ENCODE results near the gene FXYD5.
"Not testable (repeated sequence)": the region's sequence is repeated elsewhere in the genome, so short reads cannot be mapped to it uniquely, and the experiment has no call there.

The FXYD5 gene

DNA sequence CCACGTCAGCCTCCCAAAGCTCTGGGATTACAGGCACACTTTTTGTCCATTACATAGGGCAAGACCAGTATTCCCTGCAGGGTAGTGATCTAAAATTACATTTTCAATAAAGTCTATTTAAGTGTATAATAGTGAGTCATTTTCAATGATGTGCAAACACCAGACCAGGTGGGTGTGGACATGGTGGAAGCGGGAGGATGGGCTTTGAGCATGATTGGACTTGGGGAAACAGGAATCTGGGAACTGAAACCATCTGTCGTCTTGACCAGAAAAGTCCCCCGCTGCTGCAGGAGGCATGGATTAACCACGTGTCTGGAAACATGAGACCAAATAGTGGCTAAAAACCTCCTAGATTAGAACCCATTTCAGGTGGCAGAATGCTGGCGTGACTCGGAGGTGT lies 34.0 kb upstream of the FXYD5 start:
- DNase-seq, result no peak

DNA sequence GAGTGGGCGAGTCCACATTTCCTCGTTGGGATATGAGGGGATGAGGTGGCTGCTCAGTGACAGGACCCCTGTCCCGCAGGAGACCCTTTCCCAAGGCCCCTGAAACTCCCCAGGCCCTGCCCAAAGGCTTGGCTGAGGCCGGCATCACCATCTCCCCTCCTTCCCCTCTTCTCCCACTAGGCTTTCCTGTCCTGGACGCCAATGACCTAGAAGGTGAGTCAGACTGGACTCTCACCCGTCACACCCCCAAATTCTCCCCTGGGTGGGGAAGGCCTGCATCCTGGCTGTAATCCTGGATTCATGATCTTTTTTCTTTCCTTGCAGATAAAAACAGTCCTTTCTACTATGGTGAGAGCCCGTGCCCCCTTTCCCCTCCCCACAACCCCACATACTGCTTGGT lies 33.6 kb upstream of the FXYD5 start:
- DNase-seq, result peak; percentile 27

DNA sequence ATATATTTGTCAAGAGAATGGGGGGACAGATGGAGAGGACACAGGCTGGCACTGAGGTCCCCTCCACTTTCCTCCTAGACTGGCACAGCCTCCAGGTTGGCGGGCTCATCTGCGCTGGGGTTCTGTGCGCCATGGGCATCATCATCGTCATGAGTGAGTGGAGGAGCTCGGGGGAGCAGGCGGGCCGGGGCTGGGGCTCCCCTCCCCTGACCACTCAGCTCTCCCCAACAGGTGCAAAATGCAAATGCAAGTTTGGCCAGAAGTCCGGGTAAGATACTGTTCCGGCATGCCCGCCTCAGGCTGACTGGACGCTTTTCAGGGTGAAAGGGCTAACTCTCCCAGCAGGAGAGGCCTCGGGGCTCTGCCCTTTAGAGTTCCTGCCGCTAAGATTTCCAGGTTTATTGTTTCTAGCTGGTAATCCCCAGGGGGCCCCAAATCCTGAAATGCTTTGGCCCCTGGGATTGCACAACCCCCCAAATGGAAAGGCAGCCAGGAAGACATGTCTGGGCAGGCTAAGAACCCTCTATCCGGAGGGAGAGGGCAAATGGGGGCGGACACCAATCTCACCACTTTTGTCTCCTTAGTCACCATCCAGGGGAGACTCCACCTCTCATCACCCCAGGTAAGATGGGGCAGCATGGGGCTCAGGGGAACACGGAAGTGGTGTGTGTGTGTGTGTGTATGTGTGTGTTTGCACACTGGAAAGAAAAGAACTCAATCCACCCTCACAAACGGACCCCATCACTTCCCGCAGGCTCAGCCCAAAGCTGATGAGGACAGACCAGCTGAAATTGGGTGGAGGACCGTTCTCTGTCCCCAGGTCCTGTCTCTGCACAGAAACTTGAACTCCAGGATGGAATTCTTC lies 31.6 kb upstream of the FXYD5 start:
- DNase-seq, result no peak

DNA sequence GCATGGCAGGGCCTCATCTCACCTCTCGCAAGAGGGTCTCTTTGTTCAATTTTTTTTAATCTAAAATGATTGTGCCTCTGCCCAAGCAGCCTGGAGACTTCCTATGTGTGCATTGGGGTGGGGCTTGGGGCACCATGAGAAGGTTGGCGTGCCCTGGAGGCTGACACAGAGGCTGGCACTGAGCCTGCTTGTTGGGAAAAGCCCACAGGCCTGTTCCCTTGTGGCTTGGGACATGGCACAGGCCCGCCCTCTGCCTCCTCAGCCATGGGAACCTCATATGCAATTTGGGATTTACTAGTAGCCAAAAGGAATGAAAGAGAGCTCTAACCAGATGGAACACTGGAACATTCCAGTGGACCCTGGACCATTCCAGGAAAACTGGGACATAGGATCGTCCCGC lies 31.0 kb upstream of the FXYD5 start:
- no peak for DNase-seq

DNA sequence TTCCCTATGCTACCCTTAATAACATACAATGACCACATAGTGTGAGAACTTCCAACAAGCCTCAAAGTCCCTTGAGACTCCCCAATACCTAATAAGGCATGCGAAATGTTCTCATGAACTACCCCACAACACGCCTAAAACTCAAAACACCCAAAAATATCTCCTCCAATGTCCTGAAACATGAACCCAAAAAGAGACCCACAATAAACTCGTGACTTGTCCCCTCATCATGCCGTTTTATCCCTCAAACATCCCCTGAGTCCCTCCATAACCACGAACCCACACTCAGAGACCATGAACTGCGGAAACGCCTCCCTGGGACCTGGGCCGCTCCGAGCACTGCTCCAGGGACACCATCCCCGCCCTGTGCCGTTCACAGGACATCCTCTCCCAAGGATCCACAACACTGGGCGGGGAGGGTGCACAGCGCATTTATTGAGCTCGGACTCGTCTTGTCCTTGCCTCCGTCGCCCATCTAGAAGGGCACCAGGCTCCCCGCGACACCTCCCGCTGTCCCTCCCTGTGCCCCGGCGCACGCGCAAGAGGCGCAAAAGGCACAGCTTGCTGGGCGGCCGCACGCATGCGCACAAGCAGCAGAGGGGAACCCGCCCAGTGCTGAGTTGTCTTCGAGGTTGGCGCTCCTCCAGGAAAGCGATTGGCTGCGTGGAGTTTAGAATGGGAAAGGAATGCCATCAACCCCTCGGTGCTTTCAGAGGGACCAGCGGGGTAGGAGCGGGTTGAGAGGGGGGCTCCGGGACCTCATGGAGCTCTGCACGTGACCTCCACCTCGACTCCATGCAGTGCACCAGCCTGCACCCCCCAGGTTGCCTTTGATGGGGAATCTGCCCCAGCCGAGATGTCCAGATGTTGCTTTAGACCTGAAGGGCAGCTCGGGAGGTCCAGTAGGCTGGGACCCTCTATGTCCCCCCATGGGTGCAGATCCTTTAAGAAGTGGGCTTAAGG lies 30.2 kb upstream of the FXYD5 start:
- DNase-seq, result peak; percentile 82

DNA sequence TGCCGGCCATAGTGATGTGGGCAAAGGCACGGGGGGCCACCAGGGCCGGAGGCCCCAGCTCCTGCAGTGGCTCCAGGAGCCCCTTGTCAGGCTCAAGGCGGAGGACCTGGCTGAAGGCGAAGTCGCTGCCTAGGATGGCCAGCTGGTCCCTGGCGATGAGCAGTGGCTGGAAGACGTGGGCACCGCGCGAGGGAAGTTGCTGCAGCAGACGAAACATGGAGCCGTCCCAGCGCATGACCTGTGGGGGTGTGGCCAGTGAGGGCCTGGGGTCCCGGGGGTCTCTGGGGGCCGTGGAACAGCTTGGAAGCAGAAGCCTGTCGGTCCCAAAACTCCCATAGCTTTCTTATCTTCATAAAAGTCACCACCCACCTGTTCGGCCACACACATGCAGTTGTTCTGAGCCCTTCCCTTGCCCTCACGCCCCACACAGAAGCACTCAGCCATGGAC lies 29.2 kb upstream of the FXYD5 start:
- no peak for DNase-seq

DNA sequence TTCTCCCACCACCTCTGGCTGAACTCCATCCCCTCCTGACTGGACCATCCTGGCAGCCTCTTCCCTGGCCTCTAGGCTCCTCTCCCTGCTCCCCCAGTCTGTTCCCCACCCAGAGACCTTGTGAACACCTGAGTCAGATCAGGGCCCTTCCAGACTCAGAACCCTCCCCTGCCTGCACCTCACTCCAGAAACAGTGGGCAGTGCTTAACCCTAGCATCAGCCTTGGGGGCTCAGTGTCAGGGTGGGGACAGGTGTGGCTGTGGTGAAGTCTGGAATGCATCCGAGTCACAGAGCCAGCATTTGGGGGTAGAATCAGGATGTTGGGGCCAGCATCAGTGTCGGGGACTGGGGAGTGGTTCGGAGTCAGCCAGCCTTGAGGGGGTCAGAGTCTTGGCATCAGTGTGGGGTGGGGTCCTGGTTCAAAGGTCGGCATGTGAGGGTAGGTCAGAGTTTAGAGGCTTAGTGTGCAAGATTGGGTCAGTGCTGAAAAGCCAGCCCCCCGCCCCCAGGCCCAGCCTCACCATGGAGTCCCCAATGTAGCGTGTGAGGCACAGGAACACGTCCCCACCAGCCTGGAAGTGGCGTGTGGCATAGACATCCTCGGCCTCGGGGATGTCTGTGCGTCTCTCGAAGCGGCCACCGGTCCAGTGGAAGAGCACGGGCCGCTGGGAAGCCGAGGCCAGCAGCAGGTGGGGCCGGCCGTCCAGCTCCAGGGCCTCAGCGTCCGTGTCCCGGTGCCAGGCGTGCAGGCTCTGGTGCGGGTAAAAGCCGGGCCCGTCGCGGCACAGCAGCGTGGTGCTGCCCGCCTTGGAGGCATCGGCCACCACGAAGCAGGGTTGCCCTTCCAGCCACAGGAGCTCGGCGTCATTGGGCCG lies 28.5 kb upstream of the FXYD5 start:
- no peak for DNase-seq

DNA sequence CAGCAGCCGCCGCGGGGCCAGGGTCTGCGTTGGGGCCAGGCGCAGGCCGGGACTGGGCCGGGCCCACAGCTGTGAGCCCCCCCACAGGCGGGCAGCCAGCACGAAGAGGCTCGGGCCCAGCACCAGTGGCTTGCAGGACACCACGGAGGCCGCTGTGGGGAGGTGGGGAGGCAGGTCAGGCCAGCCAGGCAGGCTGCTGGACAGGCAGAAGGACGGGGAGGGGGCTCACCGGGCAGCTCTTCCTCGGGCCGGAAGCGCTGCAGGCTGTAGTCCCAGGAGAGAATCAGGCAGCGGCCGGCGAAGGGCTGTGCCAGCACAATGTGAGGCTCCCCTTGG lies 27.9 kb upstream of the FXYD5 start:
- no peak for DNase-seq

DNA sequence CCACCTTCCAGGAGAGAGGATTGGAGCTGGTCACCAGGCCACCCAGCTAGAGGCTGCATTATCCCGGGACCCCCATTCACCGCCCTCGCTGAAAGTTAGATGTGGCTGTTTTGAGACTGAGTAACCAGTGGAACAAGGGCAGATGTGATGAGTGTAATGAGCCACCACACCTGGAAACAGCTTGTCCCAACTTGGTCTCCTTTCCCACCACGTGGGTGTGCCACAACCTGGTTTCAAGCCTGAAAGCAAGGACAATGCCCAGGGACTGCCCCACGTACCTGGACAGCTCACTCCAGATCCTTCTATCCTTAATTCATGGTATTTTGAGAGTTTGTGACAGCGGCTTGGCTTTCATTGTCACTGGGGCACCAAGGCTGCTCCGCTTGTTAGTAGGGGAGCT lies 26.7 kb upstream of the FXYD5 start:
- no peak for DNase-seq

DNA sequence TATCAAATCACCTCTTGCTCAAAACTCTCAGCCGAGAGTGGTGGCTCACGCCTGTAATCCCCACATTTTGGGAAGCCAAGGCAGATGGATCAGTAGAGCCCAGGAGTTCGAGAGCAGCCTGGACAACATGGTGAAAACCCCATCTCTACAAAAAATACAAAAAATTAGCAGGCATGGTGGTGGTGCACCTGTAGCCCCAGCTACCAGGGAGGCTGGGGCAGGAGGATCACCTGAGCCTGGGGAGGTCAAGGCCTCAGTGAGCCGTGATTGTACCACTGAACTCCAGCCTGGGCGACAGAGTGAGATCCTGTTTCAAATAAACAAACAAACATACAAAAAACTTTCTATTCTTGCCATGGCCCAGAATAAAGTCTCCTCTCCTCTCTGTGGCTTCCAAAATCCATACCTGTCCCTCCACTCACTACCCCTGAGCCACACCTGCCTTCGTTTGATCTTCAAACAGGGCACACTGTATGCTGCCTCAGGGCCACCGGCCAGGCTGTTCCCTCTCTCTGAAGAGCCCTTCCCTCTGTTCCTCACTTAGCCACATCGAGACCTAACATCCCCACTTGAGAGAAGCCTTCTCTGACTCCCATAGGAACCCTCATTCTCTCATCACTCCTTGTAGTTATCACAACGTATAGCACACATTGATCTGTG lies 26.0 kb upstream of the FXYD5 start:
- DNase-seq, result no peak

DNA sequence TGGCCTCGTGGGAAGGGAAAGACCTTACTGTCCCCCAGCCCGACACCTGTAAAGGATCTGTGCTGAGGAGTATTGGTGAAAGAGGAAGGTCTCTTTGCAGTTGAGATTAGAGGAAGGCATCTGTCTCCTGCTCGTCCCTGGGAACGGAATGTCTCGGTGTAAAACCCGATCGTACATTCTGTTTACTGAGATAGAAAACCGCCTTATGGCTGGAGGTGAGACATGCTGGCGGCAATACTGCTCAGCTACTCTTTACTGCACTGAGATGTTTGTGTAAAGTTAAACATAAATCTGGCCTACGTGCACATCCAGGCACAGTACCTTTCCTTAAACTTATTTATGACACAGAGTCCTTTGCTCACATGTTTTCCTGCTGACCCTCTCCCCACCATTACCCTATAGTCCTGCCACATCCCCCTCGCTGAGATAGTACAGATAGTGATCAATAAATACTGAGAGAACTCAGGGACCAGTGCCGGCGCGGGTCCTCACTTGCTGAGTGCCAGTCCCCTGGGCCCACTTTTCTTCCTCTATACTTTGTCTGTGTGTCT lies 24.7 kb upstream of the FXYD5 start:
- not testable (repeated sequence) for DNase-seq

DNA sequence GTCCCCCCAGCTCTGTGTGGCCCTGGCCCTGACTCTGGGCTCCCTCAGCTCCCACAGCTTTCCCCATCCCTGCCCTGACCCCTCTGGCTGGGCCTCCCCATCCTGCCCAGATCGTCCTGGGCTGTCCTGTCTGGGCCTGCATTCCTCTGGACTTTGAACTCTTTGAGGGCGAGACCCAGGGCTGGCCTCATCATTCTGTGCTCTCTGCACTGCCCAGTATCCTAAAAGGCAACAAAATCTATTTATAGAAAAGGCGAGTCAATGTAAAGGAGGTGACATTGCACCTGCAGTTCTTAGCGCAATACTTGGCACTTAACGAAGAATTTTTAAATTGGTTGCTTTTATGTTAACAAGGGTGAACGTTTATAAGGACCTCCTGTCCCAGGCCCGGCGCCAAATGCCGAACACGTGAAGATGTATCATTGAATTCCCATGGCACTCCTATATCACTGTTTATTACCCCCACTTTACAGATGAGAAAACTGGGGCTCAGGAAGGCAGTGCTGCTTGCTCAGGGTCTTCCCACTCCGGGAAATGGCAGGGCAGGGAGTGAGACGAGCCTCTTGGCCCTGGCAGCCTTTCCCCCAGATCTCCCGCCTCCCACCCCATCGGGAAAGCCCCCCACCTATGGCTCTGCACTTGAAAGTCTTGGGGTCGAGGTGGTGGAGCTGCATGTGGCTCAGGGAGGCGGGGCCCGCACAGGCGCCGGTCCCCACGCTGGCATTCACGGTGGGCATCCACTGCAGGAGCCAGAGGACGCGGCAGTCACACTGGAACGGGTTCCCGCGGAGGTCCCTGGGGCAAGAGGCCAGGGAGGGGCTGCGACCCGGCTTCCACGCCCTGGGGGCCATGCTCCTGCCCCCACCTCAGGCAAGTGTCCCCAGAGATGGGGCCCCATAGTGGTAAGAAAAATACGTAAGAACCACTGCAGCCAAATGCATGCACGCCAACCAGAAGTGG lies 23.5 kb upstream of the FXYD5 start:
- DNase-seq, result no peak

DNA sequence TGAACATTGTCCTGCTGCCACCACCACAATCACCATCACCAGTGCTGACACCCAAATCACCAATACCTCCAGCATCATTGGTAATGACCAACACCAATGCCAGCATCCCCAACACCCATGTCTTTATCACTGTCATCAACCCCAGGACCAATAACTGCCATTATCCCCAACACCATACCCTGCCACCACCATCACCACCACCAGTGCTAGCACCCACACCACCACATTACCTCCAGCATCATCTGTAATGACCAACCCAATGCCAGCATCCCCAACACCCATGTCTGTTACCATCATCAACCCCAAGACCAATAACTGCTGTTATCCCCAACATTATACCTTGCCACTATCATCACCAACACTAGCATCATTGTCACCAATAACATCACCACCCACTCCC lies 22.3 kb upstream of the FXYD5 start:
- no peak for DNase-seq

DNA sequence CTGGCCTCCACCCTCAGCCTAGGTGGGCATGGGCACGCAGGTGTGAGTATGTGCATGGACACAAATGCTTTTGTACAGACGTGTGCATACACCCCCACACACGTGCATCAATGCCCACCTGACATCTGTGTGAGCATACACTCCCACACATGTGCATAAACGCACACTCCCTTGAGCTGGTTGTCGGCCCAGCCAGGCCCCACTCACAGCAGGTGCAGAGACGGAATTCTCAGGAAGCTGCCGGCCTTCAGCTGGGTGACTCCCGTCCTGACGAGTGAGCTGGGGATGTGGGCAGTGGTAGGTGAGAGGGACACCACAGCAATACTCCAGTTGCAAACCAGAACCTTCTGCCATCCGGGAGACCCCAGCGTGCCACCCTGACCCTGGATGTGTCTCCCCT lies 20.7 kb upstream of the FXYD5 start:
- no peak for DNase-seq

DNA sequence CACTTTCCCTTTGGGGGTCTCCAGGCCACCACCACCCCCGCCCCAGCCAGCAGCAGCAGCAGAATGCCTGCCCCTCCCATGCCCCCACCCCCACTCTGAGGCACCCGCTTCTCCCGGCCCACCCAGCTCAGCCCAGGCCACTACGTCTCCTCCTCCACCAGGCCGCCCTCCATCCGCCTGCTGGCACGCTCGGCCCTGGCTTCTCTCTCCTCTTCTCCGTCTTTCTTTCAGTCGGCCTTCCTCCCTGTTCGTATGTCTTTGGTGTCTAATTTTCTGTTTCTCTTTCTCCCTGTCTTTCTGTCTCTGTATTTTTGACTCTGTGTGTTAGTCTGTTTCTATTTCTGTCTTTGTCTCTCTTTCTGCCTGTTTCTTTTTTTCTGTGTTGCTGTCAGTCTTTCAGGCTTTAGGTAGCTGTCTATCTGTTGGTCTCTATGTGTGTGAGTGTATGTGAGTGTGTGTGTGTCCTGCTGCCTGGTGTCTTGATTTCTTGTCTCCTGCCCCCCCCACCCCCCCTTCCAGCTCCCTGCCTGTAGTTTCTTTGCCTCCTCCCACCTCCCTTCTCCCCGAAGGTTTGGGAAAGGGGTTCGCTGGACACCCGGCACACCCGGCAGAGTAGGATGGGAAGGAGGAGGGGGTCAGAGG lies 19.8 kb upstream of the FXYD5 start, which contains the start of gene LGI4:
Gene LGI4, minus strand, starts transcription at position 459 of the 642 bp plus-strand sequence. Its CDS starts 379 bp downstream, at position 80.
- DNase-seq, result no peak

DNA sequence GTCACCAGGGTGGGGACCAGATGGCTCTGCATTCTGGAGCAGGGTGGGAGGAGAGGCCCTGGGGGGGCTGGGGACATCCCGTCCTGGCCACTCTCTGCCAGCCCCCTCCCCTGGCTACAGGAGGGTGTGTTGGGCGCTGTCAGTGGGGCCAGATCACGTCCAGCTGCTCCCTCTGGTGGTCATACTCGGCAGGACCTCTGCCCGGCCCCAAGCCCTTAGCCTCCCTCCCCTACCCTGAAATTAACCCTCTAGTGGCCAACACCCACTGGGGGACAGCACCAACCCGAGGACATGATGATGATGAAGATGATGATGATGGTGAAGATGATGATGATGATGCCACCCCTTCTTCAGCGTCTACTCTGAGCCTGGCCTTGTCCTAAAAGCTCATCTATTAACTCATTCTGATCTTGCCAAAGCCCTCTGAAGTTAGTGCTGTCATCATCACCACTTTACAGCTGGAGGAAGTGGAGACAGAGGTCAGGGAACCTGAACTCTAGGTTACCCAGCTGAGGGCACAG lies 19.1 kb upstream of the FXYD5 start:
- DNase-seq, result peak; percentile 30

DNA sequence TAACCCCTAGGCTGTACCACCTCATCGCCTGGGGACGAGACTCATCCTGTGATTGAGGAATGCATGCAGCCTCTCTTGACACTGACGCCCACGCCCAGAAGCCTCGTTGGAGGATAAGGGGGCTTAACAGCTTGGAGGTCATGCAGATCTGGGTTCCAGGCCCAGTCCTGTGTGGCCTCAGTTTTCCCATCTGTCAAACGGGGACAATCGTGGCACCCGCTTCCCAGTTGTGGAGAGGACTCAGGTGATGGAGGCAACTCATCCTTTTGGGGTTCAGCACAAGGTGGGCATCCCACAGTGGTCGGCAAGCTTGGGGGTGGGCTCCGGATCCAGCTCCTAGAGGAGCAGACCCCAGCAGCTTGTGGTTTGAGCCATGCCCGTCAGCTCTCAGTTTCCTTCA lies 18.3 kb upstream of the FXYD5 start:
- DNase-seq, result no peak

DNA sequence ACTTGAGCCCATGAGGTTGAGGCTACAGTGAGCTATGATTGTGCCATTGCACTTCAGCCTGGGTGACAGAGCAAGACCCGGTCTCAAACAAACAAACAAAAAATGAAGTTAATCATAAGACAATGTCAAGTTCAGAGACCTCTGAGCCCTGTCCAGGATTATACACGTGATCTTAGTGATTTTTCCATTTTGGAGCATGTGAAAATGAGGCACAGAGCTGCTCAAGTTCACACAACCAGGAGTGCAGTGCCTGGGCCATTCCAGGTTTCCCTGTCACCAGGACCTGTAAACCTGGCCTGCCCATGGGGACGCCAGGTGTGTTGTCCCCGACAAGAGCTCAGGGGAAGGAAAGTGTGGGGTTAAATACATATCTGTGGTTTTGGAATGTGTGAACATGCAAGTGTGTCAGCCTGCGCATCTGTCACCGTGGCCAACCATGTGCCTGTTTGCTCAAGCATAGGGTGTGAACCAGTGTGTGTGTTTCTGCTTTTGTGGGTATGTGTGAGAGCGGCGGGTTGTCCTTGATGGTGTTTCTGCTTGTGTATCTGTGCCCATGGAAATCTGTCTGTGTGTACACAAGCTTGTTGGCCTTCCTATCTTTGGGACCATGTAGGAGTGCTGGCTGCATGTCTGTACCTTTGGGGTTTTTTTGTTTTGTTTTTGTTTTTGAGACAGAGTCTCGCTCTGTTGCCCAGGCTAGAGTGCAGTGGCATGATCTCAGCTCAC lies 17.4 kb upstream of the FXYD5 start:
- no peak for DNase-seq

DNA sequence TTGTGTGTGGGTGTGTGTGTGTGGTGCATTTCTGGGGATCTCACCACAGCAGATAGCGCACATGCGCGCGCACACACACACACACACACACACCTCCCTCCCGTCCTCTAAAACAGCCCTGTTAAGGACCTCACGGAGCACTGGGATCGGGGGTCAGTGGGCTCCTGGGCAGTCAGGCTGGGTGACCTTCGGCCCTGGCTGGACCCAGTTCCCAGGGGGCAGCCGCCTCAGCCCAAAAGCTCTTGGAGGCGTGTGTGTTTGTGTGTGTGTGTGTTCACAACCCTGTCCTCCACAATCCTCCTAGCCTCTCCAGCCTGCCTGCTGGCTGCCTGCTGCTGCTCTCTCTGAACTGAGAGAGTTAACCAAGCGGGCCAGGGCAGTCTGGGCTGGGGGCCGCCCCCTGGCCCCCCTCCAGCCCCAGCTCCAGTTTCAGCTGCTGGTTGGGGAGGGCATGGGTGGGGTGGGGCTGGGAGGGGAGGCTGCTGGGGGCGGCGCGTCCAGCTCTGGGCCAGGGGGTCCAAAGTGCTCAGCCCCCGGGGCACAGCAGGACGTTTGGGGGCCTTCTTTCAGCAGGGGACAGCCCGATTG lies 16.1 kb upstream of the FXYD5 start, which contains the start of gene FXYD1:
Gene FXYD1, plus strand, starts transcription at position 520 of the 588 bp plus-strand sequence. CDS start 1,256 bp downstream, outside the sequence.
- no peak for DNase-seq
